ENCODE data around the gene CALB2. TPM values are rescaled to one million over a fixed set of nuclear protein-coding genes. Genes with fewer than 3 reads are reported as not detected.
"Not testable (repeated sequence)": the region's sequence is repeated elsewhere in the genome, so short reads cannot be mapped to it uniquely, and the experiment has no call there.

CALB2 gene
- polyA plus RNA-seq, 1 donor (not counting 4 experiments of a cell fraction or from before 2014, with no cell fraction given), result 1.4 TPM

DNA sequence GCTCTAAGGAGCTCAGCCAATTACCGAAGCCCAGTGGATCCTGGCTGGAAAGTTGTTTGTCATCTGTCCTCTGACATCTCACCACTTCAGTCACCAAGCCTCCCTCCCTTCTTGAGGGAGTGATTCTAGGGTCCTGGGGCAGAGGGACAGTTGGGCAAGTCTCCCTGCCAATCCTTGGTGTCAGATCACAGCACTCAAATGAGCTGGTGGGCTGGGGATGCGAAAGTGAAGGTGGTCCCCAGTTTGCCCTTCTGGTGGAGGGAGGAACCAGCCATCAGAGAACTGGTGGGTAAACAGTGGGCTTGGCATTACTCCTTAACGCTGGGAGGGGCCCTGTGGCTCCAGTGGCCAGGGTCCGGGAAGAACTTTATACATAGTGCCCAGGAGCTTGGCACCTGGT, 4.4 kb upstream of the CALB2 start:
- no peak for FAIRE-seq
- TF ChIP-seq, protein P1, sequence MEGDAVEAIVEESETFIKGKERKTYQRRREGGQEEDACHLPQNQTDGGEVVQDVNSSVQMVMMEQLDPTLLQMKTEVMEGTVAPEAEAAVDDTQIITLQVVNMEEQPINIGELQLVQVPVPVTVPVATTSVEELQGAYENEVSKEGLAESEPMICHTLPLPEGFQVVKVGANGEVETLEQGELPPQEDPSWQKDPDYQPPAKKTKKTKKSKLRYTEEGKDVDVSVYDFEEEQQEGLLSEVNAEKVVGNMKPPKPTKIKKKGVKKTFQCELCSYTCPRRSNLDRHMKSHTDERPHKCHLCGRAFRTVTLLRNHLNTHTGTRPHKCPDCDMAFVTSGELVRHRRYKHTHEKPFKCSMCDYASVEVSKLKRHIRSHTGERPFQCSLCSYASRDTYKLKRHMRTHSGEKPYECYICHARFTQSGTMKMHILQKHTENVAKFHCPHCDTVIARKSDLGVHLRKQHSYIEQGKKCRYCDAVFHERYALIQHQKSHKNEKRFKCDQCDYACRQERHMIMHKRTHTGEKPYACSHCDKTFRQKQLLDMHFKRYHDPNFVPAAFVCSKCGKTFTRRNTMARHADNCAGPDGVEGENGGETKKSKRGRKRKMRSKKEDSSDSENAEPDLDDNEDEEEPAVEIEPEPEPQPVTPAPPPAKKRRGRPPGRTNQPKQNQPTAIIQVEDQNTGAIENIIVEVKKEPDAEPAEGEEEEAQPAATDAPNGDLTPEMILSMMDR (optimal IDR thresholded peaks at IDR 0.05 in 1 of 3, IDR thresholded peaks at IDR 0.05 in 1 of 3, conservative IDR thresholded peaks at IDR 0.05 in 1 of 3; ENCODE audit: extremely low read depth in 1 of 3, insufficient read depth in 2 of 3, low read length in 3 of 3), result no peak
- TF ChIP-seq EZH2 (IDR thresholded peaks at IDR 0.05; ENCODE audit: low read length), result no peak
- dilution Hi-C loops (cut with MboI; ENCODE audit: extremely low pct_ligation_motif_present, low sequenced_read_pairs), result no loop called here

DNA sequence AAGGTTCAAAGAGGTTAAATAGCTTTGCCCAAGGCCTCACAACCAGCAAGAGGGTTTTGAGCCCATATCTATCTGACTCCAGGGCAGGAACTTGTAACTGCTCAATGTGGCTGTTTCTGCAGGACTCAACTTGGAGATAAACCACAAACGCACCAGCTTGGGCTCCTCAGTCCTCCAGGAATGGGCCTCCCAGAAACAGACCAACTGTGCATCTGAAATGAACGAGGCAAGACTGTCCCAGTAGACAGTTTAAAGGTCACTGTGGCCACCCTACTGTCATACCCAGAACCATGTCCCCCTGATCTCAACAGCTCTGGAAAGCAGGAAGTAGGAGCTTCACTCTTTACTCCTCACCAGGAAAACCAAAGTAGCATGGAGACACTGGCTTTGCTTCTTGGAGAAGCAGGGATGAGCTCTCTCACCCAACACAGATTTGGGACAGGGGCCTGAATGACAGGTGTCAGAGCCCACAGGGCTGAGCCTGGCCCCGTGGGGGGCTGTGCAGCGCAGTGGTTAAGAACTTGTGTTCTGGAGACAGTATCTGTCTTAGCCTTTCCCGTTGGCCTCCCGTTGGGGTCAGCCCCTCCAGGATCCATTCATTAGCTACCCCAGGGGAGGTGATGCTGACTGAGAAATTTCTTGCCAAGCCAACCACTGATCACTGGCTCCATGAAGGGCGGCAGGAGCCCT, 2.3 kb upstream of the CALB2 start:
- Histone ChIP-seq H3K9me1 (ENCODE audit: control insufficient read depth, extremely low read depth, insufficient read depth, low read length) (no peaks in the 10 kb centered on the region), H3K79me2 (ENCODE audit: control insufficient read depth, insufficient read depth, low read length) (no peaks in the 10 kb centered on the region), H3K27me3 (ENCODE audit: control insufficient read depth, extremely low read depth, insufficient read depth, low read length) (no peaks in the 10 kb centered on the region), H3K4me3 (ENCODE audit: control insufficient read depth in 2 of 3, extremely low read depth in 1 of 3, insufficient read depth in 2 of 3, low read depth in 1 of 3, low read length in 3 of 3) (no peak overlapping the region), H3K9ac (ENCODE audit: control insufficient read depth, extremely low read depth, insufficient read depth, low read length) (no peak overlapping the region), H3K4me2 (ENCODE audit: control insufficient read depth, extremely low read depth, insufficient read depth, low read depth, low read length) (no peak overlapping the region), H2AFZ (ENCODE audit: control insufficient read depth, low read length) (no peak overlapping the region), H4K20me1 (ENCODE audit: control insufficient read depth, extremely low read depth, insufficient read depth, low read length) (no peaks in the 10 kb centered on the region), H3K27ac (ENCODE audit: control insufficient read depth, insufficient read depth, low read length) (no peak overlapping the region), H3K4me1 (ENCODE audit: control insufficient read depth, extremely low read depth, insufficient read depth, low read length) (peaks cover 29% of the 10 kb centered on the region), H3K9me3 (ENCODE audit: control insufficient read depth, low read depth, low read length) (no peaks in the 10 kb centered on the region), H3K36me3 (ENCODE audit: control insufficient read depth in 2 of 2, extremely low read depth in 1 of 2, insufficient read depth in 2 of 2, low read length in 2 of 2) (no peaks in the 10 kb centered on the region)
- dilution Hi-C loops (cut with MboI; ENCODE audit: extremely low pct_ligation_motif_present, low sequenced_read_pairs), result no loop called here
- FAIRE-seq, result no peak
- no peak for TF ChIP-seq EZH2 (IDR thresholded peaks at IDR 0.05; ENCODE audit: low read length)
- TF ChIP-seq, protein P1 (optimal IDR thresholded peaks at IDR 0.05 in 1 of 3, IDR thresholded peaks at IDR 0.05 in 1 of 3, conservative IDR thresholded peaks at IDR 0.05 in 1 of 3; ENCODE audit: extremely low read depth in 1 of 3, insufficient read depth in 2 of 3, low read length in 3 of 3), result no peak
- no peak for DNase-seq (ENCODE audit: low read depth, low spot score)

More for the DNA sequence above, 4.4 kb upstream of the CALB2 start:
- H3K9ac ChIP-seq (ENCODE audit: control insufficient read depth, extremely low read depth, insufficient read depth, low read length), result no peak overlapping the region
- DNase-seq (ENCODE audit: low read depth, low spot score), result no peak
- H4K20me1 ChIP-seq (ENCODE audit: control insufficient read depth, extremely low read depth, insufficient read depth, low read length), result no peaks in the 10 kb centered on the region
- H3K36me3 ChIP-seq (ENCODE audit: control insufficient read depth in 2 of 2, extremely low read depth in 1 of 2, insufficient read depth in 2 of 2, low read length in 2 of 2), result no peaks in the 10 kb centered on the region
- no peak overlapping the region for H3K27ac ChIP-seq (ENCODE audit: control insufficient read depth, insufficient read depth, low read length)
- no peaks in the 10 kb centered on the region for H3K27me3 ChIP-seq (ENCODE audit: control insufficient read depth, extremely low read depth, insufficient read depth, low read length)
- H3K4me2 ChIP-seq (ENCODE audit: control insufficient read depth, extremely low read depth, insufficient read depth, low read depth, low read length), result no peak overlapping the region
- no peaks in the 10 kb centered on the region for H3K9me3 ChIP-seq (ENCODE audit: control insufficient read depth, low read depth, low read length)
- H3K4me3 ChIP-seq (ENCODE audit: control insufficient read depth in 2 of 3, extremely low read depth in 1 of 3, insufficient read depth in 2 of 3, low read depth in 1 of 3, low read length in 3 of 3), result no peak overlapping the region
- H3K79me2 ChIP-seq (ENCODE audit: control insufficient read depth, insufficient read depth, low read length), result no peaks in the 10 kb centered on the region
- peaks cover 23% of the 10 kb centered on the region for H3K4me1 ChIP-seq (ENCODE audit: control insufficient read depth, extremely low read depth, insufficient read depth, low read length)
- H2AFZ ChIP-seq (ENCODE audit: control insufficient read depth, low read length), result no peak overlapping the region
- H3K9me1 ChIP-seq (ENCODE audit: control insufficient read depth, extremely low read depth, insufficient read depth, low read length), result no peaks in the 10 kb centered on the region

DNA sequence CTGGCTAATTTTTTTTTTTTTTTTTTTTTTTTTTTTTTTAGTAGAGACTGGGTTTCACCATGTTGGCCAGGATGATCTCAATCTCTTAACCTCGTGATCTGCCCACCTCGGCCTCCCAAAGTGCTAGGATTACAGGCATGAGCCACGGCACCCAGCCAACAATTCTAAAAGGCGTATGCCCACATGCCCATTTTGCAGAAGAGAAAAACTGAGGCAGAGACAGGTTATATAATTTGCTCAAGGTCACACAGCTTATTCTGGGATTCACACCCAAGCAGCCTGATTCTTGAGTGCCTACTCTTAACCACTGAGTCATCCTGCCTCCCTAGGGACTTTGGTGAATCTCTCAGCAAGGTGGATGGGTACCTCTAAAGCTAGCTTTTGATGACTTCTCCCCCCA, 1.6 kb upstream of the CALB2 start:
- dilution Hi-C loops (cut with MboI; ENCODE audit: extremely low pct_ligation_motif_present, low sequenced_read_pairs); DNase-seq (ENCODE audit: low read depth, low spot score); H4K20me1 ChIP-seq (ENCODE audit: control insufficient read depth, extremely low read depth, insufficient read depth, low read length); H3K79me2 ChIP-seq (ENCODE audit: control insufficient read depth, insufficient read depth, low read length); H2AFZ ChIP-seq (ENCODE audit: control insufficient read depth, low read length); H3K4me2 ChIP-seq (ENCODE audit: control insufficient read depth, extremely low read depth, insufficient read depth, low read depth, low read length); H3K9me1 ChIP-seq (ENCODE audit: control insufficient read depth, extremely low read depth, insufficient read depth, low read length); H3K36me3 ChIP-seq (ENCODE audit: control insufficient read depth in 2 of 2, extremely low read depth in 1 of 2, insufficient read depth in 2 of 2, low read length in 2 of 2); H3K27me3 ChIP-seq (ENCODE audit: control insufficient read depth, extremely low read depth, insufficient read depth, low read length); H3K27ac ChIP-seq (ENCODE audit: control insufficient read depth, insufficient read depth, low read length); FAIRE-seq; H3K9me3 ChIP-seq (ENCODE audit: control insufficient read depth, low read depth, low read length); H3K4me3 ChIP-seq (ENCODE audit: control insufficient read depth in 2 of 3, extremely low read depth in 1 of 3, insufficient read depth in 2 of 3, low read depth in 1 of 3, low read length in 3 of 3); H3K9ac ChIP-seq (ENCODE audit: control insufficient read depth, extremely low read depth, insufficient read depth, low read length): not testable (repeated sequence)
- H3K4me1 ChIP-seq (ENCODE audit: control insufficient read depth, extremely low read depth, insufficient read depth, low read length), result peaks cover 24% of the 10 kb centered on the region
